Measurements from ENCODE around the gene LAPTM5.

The LAPTM5 gene

DNA sequence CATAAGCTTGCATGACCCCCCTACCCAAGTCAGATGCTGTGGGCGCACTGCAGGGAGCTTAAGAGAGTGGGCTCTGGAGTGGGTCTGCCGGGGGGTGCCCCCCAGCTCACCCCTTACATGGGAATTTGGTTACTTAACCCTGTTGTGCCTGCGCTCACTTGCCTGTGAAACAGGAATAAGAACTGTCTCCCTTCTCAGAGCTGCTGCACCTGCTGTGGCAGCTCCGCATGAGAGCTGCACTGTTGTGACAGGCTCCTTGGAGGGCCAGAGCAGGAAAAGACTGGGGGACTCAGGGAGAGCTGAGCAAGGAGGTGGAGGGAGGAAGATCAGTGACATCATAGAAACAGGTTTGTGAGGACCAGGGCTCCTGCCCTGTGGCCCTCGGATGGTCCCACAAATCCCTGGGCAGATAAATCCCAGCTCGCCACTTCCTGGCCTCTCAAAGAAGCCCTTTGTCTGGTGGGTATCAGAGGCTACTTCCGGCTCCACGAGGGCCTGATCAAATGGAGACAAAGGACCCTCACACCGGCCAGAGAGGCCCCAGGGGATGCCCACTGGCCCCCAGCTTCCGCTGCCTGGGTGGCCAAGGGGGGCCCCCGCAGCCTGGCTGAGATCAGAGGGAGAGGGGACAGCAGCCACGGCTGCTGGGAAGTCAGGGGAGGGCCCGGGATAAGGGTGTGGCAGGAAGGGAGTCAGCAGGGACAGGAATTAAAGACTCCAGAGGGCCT, 28.9 kb upstream of the LAPTM5 start:
- DNase-seq = no peak

DNA sequence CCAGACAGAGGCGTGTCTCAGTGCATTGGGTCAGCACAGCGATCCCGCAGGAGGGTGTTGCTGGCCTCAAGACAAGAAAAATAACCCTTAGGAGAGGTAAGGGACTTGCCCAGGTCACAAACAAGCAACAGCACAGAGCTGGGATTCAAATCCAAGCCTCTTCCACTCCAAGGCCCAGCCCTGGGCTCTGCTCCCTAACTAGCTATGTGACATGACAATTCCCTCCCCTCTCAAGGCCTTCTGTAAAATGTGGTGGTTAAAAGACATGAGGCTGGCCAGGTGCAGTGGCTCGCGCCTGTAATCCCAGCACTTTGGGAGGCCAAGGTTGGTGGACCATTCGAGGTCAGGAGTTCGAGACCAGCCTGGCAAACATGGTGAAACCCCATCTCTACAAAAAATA, 28.1 kb upstream of the LAPTM5 start:
- DNase-seq = peak in 1 of 4 experiments; percentile 48

DNA sequence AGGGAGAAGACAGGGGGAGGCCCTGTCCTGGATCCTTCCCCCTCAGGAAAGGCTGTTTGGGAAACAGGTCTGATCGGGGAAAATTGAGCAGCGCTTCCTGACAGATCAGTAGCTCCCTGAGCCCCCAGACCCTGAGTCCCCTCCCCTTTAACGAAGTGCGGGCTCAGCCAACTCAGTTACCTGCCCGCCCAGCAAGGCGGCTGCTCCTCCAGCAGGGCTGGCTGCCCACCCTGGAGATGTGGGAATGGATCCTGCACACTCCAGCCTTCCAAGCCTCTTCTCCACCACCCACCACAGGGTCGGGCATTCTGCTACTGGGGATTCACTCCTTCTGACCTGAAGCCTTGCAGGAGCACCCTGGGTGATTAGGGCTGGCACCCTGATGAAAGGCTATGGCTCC, 27.6 kb upstream of the LAPTM5 start:
- DNase-seq = no peak

DNA sequence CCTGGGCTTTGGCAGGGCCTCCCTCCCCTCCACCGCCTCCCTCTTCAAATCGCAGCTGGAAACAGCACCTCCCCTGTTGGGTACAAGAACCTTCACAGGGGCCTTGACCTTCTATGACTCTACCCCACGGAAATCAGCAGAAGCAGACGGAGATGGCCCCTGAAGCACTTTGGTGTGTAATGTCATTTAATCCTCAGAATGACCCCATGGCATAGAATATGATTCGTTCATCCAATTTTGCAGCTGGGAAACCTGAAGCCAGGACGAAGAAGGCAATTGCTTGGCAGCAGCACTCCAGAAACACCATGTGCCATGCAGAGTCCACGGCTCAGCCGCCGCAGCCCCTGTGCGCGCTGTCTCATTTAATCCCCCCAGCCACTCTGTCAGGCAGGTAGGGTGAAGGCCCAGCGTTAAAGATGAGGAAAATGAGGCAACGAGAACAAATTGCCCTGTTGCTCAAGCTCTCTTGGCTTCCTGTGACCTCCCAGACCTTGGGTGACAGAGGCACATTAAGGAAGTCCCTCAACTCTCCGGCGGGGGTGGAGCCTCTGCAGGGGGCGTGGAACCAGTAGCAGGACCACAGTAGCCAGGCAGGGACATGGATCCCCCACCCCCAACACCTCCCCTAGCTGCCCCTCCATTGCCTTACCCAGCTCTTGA, 25.8 kb upstream of the LAPTM5 start:
- DNase-seq = peak; percentile 81 to 91 (median 90)

DNA sequence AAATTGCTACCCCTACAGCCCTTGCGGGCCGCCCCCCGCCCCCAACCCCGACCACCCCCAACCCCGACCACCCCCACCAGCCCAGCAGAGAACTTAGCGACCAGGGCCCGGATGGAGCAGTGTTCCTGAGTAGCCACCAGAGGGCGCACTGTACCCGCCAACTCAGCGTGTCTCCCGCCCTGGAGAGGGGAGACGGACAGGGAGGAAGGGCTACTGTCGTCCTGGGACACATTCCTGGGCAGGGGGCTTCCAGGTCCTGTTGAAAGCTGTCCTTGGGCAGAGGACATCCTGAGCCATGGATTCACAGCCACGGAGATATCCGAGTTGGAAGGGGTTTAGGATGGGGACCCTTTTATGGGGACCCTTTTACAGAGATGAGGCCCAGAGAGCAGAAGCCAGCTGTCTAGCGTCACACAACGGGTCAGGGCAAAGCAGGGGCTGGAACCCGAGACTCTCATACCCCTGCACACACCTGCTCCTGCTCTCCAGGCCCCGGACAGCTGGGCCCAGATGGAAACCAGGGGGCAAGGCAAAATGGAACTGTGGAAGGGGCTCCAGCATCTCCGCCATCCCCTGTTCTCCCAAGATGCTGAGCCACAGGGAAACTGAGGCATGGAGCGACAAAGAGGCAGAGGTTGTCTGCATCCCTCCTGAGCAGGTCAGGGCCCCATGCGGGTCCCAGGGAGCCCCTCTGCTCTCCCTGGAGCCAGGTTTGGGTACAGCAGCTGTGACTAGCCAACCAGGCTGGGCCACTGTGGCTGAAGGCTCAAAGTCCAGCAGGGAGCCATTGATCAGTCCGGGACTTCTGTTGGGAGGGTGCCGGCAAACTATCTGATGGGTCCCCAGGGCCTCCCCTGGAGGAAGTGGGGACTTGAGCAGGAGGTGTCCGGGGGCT, 25.0 kb upstream of the LAPTM5 start:
- DNase-seq = peak; percentile 77 to 88 (median 84)

DNA sequence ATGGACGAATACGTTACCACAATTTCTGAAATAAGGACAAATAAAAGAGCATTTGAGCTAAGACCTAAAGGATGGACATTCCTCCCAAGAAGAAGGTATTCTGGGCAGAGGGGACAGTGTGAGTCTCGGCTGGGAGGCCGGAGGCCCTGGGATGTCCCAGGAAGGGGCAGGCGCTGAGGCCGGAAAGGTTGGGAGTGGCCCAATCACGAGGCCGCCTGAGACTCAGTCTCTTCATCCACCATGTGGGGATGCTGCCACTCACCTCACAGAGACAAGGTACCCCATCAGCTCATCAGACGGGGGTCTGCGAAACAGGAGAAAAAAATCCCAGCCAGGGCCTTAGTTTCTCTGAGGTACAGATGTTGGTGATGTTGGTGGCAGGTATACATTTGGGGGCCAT, 24.3 kb upstream of the LAPTM5 start:
- no peak for DNase-seq

DNA sequence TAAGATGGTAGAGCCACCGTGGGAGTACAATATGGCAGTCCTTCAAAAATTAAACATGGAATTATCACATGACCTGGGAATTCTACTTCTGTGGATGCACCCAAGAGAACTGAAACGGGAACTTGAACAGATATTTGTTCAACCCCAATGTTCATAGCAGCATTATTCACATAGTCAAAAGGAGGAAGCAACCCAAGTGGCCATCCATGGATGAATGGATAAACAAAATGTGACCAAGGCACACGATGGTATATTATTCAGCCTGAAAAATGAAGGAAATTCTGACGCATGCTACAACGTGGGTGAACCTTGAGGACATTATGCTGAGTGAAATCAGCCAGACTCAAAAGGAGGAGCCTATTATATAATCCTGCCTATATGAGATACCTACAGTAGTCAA, 22.8 kb upstream of the LAPTM5 start:
- peak; percentile 86 to 96 (median 90) for DNase-seq

DNA sequence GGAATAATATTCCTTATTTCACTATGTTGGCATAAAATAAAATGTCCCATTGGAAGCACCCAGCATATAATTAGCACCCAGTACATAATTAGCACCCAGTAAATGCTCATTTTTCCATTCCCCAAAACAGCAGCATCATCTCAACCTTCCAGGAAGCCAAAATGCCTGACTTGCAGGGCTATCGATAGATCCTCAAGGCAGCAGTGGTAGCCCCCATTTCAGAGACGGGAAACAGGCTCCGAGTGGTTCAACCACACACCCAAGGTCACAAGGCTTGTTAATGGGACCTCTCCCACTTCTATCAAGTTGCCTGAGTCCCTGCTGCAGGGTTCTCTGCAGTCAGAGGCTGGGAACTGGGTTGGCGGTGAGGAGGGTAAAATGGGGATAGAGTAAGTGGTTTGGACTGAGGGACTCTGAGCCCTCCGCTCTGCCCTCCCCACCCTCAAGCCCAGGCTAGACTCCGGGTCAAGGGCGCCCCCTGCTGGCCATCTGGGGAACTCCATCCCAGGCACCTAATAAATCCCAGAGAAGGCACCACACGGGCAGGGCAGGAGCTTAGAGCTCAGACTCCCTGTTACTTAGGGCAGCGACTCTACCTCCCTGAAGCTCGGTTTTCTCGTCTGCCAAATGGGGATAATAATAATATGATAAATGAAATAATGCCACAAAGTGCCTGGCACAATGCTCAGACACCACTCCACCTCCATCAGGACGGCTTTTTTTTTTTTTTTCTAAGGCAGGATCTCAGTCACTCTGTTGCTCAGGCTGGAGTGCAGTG, 21.9 kb upstream of the LAPTM5 start:
- peak; percentile 81 to 94 (median 90) for DNase-seq

DNA sequence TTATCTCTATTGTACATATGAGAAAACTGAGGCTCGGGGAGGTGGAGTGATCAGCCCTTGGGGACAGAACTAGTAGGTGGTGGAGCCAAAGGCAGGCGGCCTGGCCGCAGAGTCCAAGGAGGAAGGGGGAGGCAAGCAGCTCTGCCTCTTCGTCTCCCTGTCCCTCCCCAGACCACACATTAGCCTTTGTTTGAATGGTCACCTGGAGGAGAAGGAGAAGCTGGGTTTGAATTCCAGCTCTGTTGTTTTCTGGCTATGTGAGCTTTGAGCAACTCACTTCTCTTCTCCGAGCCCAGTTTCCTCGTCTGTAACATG, 21.4 kb upstream of the LAPTM5 start:
- DNase-seq = no peak

DNA sequence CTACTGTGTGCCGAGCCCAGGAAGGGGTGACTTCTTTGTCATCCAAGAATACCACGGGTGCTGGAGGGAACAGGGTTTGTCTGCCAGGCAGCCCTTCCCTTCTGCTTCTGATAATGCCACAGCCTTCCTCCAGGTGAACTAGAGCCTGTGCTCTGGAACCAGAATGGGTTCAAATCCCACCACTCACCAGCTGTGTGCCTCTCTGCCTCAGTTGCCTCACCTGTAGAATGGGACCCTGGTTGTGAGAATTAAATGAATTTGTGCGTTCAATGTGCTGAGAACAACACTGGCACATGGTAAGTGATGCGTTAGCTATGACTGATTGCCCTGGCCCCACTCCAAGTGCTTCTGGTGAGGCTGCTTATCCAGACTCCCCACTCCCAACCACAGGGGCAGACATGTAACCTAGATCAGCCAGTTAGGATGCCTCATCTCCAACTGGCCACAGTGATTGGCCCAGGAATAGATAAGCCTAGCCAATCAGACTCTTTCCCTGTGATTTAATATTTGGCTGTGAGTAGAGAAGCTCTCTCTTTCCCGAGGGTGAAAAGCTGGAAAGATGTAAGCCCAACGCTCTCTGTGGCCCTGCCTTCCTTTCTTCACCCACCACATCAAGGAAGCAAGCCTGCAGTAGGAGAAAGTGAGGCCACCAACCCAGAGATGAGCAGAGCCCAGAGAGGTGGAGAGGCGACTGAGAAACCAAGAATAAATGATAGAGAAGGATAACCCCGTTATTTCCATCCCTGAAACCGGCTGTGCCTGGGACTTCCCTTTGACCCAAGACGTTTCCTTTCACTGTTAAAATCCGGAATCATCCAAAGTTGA, 20.8 kb upstream of the LAPTM5 start:
- peak in 3 of 4 experiments; percentile 56 to 72 (median 65) for DNase-seq

DNA sequence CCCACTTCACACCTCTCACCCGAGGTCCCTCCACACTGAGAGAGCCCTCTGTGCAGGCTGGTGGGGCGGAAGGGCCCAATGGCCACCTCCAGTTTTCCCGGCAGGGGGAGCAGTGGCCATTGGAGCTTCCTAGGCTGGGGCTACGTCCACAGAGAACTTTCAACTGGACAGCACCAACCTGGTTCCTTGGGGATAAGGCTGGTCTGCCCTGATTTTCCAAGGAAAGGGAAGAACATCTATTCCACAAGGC, 20.3 kb upstream of the LAPTM5 start:
- DNase-seq = no peak

DNA sequence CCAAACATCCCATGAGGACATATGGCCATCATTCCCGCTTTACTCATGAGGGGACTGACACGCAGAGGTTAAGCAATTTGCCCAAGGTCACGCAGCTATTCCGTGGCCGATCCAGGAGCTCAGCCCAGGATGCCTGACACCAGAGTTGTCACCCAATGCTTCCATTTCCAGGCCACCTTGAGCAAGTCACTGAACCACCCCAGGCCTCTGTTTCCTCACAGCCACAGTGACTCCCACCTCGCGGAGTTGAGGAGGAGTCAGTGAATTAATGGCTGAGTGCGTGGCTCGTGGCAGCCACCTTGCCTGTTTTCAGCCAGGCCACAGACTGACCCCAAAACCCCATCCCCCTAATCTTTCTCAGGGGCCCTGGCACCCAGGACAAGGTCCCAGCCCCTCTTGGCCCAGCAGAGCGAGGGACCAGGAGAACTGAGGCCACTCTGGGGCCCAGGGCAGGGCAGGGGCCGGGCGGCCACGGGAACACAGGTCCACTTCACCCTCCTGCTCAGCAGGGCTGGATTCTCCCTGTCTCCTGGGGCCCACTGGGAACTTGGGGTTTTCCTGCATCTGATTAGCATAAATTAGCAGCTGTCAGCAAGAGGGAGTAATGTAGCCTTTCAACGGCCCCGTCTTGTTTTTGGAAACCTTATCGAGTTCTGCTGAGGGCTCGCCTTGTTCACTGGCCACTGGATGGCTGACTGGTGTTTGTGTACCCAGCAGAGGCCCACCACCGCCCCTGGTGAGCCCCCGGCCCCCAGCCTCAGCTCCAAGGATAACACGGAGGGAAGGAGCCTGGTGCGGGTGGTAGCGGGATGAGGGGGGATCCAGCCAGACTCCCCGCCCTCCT, 19.7 kb upstream of the LAPTM5 start:
- DNase-seq = no peak

DNA sequence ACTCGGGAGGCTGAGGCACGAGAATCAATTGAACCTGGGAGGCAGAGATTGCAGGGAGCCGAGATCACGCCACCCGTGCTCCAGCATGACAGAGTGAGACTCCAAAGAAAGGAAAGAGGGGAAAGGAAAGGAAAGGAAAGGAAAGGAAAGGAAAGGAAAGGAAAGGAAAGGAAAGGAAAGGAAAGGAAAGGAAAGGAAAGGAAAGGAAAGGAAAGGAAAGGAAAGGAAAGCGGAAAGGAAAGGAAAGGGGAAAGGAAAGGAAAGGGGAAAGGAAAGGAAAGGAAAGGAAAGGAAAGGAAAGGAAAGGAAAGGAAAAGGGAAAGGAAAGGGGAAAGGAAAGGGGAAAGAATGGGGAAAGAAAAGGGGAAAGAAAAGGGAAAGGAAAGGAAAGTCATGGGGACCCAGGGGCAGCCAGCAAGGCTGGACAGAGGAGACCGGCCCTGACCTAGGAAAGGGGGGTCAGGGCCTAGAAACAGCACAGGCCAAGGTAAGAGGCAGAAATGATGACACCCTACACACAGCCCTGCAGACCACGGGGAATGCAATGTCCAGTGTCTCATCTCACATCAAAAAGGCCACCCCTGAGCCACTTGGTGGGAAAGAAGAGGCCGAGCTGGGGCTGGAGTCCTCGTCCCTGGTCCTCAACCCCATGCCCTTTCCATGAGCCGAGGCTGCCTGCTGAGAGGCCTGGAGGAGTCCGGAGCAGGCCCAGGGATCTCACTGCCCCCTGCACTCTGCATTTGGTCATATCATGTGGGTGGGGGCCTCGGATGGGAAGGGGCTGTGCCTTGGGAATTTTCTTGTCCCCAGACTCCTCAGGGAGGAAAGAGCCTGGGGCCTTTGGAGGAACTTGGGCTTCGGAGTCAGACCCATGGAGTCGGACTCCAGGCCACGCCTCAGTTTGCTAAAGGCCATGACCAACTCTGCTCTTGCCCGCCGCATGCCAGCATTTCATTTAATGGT, 18.8 kb upstream of the LAPTM5 start:
- no peak for DNase-seq

DNA sequence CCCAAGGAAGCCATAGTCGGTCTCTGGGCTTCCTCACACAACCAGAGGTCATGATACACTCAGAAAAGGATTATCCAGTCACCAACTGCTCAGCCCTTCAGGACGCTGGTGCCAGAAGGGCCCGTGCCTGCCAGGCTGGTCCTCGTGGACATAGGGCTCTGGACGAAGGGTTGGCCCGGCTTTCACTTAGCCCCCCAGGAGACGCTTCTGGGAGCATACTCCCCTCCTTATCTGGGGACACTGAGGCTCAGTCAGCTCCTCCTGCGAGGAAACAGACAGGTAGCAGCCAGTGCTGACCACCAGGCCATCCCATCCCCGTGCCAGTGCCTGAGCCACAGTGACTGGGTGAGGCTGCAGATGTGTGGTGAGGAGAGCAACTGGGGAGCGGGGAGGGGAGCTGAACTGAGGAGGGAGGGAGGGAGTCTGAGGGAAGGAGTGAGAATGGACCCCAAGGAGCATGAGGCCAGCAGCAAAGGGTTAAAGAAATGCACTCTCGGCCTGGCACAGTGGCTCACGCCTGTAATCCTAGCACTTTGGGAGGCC, 17.9 kb upstream of the LAPTM5 start:
- no peak for DNase-seq

DNA sequence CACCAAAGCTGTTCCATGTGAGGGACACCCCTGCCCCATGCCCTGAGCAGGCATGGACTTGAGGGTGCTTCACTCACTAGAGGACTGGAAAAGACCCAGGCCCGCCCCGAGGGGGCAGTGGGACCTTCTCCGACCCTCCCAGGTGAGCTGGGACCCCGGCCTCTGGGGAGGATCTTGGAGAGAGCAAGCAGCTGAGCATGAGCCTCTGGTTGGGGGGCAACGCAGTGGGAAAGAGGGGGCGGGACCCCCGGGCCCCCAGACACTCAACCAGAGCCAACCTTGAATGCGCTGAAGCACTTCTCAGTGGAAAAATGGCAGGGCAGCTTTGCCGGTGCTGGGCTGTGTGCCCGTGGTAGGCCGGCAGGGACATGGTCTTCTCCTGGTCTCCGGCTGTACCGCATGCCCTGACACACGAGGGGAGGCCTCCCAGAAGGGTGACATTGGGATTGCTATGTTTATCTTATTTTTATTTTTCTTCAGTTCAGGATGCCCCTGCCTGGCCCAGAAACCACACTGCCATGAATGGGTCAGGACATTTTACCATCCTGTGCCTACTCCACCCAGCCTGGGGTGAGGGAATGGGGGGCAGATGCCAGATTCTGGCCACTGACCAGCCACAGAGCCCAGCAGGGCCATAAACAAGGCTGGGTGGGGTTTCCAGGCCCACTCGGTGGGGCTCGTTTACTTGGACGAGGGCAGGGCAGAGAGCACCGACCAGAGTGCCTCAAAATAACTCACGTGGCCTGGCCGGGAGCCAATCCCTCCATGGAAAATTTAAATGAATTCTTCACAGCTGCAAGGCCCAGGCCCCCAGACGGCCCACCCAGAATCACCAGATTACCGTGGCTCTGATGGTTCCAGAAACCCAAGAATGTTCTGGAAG, 17.2 kb upstream of the LAPTM5 start:
- DNase-seq = no peak

DNA sequence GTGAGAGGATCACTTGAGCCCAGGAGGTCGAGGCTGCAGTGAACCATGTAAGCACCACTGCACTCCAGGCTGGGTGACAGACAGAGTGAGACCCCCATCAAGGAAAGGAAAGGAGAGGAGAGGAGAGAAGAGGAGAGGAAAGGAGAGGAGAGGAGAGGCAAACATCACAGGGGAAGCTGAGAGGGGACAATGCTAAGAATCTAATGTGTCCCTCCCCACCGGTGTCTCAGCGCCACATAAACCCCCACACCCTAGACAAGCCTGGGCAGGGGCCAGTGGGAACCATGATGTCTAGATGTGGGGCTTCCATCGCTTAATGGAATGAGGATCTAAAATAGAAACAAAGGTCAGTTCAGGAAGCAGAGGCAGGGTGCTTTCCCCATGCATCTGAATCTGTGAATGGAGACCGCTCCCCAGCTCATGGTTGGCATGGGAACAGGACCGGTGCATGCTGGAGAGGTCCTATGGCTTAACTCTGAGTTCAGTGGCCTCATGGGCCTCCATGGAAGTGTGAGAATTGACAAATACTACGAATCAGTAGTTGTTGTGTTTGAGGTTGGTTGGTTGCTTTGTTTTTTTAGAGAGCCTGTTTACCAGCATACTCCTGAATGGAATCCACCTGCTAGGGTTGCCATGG, 16.3 kb upstream of the LAPTM5 start:
- no peak for DNase-seq

DNA sequence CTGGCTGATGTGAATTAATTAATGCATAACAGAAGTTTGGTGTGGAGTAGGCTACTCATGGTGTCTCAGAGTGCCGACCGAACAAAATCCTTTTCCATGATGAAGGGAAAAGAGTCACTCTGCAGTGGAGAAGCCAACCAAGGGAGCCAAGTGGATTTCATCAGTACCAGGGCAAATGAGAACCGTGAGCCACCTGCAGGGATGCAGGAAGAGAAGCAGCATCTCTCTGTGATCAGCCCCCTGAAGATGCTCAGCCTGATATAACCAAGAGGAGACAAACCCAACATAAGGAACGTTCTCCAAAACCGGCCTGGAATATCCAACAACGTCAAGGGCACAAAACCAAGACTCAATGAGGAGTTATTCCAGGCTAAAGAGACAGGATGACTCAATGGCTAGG, 13.4 kb upstream of the LAPTM5 start:
- no peak for DNase-seq

DNA sequence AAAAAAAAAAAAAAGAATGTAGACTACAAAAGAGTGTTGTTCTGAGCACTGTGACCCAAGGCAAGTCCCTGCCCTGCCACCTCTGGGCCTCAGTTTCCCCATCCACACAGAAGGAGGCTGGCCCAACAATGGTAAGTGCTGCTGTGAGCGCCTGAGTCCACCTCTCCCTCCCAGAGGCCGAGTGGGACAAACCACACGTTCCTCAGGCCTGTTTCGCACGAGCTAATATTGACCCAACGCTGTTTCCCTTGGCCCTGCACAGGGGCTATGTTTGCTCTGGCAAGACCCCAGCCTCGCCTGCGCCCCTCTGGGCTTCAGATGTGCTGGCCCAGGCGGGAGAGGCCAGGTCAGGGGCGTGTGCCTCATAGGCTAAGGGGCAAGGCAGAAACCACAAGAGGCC, 12.6 kb upstream of the LAPTM5 start:
- no peak for DNase-seq

All from suppressor macrophage (primary cell).